Neural crest cell (in vitro differentiated cells): ENCODE measurements around the gene ABCA9. TPM values are rescaled to one million over a fixed set of nuclear protein-coding genes. Genes with fewer than 3 reads are reported as not detected.

Source experiments
- DNase-seq: peaks from one replicate; pipeline ENCODE4 v3.0.0; 2021; ENCODE audit warnings: low read depth, mixed read lengths, low spot score
- H3K27ac Mint-ChIP-seq: one replicate; pipeline ENCODE4 v1.8.0; 2021; ENCODE audit warnings: mild to moderate bottlenecking, mixed read lengths; ENCODE audit not compliant: unreplicated experiment
- H3K27me3 Mint-ChIP-seq: 2 replicates; pipeline ENCODE4 v1.8.0; 2021; ENCODE audit warnings: low read depth, mild to moderate bottlenecking, mixed read lengths
- H3K36me3 Mint-ChIP-seq: 2 replicates; pipeline ENCODE4 v1.8.0; 2021; ENCODE audit warnings: low read depth, mild to moderate bottlenecking, mixed read lengths
- H3K4me1 Mint-ChIP-seq: 2 replicates; pipeline ENCODE4 v1.8.0; 2021; ENCODE audit warnings: mixed read lengths
- H3K4me3 Mint-ChIP-seq: one replicate; pipeline ENCODE4 v1.8.0; 2021; ENCODE audit warnings: mild to moderate bottlenecking, mixed read lengths
- H3K9me3 Mint-ChIP-seq: 2 replicates; pipeline ENCODE4 v1.8.0; 2021; ENCODE audit warnings: mixed read lengths
- total RNA-seq: library from RNA; stranded (reverse); gene quantifications from 2 replicates; pipeline ENCODE4 v1.2.1, GENCODE V29; 2021
- TF ChIP-seq, protein P1 (sequence below): fragments of 200-600 bp; sonication (generic); conservative IDR thresholded peaks from 2 replicates; pipeline ENCODE4 v1.5.0; 2021; ENCODE audit warnings: antibody characterized with exemption, mild to moderate bottlenecking

The ABCA9 gene
- total RNA-seq, 1 donor from 2014 or later, result 1.3 TPM

DNA sequence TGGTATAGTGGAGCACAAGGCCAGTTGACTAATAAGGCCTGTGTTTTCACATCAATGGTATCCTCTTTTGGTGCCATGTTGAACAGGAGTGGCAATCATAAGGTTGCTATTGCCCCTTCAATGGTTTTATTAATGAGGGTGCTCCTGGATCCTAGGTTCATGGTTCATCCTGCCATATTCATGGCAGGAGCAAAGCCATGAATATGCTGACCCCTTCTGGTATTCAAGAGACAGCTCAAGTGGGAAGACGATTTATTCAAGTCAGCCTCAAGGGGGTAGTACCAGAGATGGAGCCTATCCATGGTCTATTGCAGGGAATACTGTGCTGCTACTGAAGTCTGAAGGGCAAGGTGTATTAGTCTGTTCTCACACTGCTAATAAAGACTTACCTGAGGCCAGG is 2.6 kb downstream of the ABCA9 start:
- no peak for DNase-seq
- peaks cover 13% of the 10 kb centered on the region for H3K36me3 Mint-ChIP-seq
- peaks cover 38% of the 10 kb centered on the region for H3K4me1 Mint-ChIP-seq
- no peaks in the 10 kb centered on the region for H3K27me3 Mint-ChIP-seq
- TF ChIP-seq, protein P1, sequence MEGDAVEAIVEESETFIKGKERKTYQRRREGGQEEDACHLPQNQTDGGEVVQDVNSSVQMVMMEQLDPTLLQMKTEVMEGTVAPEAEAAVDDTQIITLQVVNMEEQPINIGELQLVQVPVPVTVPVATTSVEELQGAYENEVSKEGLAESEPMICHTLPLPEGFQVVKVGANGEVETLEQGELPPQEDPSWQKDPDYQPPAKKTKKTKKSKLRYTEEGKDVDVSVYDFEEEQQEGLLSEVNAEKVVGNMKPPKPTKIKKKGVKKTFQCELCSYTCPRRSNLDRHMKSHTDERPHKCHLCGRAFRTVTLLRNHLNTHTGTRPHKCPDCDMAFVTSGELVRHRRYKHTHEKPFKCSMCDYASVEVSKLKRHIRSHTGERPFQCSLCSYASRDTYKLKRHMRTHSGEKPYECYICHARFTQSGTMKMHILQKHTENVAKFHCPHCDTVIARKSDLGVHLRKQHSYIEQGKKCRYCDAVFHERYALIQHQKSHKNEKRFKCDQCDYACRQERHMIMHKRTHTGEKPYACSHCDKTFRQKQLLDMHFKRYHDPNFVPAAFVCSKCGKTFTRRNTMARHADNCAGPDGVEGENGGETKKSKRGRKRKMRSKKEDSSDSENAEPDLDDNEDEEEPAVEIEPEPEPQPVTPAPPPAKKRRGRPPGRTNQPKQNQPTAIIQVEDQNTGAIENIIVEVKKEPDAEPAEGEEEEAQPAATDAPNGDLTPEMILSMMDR, result peak; percentile 17
- no peak overlapping the region for H3K27ac Mint-ChIP-seq
- peaks cover 29% of the 10 kb centered on the region for H3K9me3 Mint-ChIP-seq
- H3K4me3 Mint-ChIP-seq, result no peak overlapping the region

DNA sequence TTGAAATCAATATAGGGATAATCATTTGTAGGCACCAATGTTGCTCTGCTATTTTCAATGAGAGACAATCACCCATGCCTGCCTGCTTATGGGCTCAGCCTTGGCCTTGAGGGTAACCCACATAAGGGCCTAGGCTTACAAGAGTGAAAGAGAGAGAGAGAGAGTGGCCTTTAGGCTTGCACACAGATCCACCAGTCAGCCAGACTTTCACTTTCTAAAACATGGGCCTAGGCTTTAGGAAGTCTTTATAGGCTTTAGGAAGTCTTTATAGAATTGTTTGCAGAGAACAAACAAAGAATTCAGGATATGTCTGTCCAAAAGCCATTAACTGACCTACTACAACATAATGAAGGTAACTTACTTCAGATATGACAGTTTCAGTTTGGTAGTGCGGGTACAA is 3.4 kb downstream of the ABCA9 start:
- Mint-ChIP-seq H3K9me3 (peaks cover 30% of the 10 kb centered on the region), H3K4me1 (peaks cover 34% of the 10 kb centered on the region), H3K27me3 (no peaks in the 10 kb centered on the region), H3K4me3 (no peak overlapping the region), H3K36me3 (peaks cover 13% of the 10 kb centered on the region), H3K27ac (no peak overlapping the region)
- DNase-seq, result no peak
- TF ChIP-seq, protein P1, result no peak

DNA sequence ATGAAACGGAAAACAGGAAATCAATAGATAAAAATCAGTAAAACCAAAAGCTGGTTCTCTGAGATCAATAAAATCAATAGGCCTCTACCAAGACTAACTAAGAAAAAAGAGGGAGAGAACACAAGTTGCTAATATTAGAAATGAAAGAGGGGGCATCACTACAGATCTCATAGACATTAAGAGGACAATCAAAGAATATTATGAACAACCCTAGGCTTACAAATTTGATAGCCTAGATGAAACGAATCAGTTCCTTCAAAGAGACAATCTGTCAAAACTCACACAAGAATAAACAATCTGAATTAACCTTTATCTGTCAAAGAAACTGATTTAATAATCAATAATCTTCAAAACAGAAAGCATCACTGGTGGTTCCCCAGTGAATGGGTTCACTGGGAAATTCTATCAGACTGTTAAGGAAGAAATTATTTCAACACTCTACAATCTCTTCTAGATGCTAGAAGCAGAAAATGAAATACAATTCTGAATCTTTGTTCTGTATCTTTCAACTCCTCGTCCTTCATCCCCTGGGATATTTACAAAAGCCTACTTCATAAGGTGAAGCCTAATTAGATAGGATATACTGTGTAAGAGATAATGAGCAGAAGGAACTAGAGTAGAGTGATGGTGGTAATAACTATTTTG is 4.4 kb downstream of the ABCA9 start:
- no peak overlapping the region for H3K4me3 Mint-ChIP-seq
- H3K36me3 Mint-ChIP-seq, result peaks cover 17% of the 10 kb centered on the region
- peaks cover 34% of the 10 kb centered on the region for H3K9me3 Mint-ChIP-seq
- no peaks in the 10 kb centered on the region for H3K27me3 Mint-ChIP-seq
- no peak for DNase-seq
- no peak overlapping the region for H3K27ac Mint-ChIP-seq
- H3K4me1 Mint-ChIP-seq, result peaks cover 29% of the 10 kb centered on the region
- TF ChIP-seq, protein P1, result no peak

DNA sequence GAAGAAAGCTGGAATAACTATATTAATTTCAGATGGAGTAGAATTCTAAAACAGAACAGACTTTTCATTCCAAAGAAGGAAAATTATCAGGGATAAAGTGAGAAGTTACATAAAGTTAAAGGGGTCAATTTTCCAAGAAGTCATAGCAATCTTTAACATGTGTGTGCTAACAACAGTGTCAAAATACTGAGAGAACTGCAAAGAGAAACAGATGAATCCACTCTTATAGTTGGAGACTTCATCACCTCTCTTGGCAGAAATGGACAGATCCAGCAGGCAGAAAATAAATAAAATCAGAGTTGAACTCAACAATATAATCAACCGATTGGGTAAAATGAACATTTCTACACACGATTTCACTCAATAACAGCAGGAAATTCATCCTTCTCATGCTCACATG is 5.4 kb downstream of the ABCA9 start:
- Mint-ChIP-seq H3K9me3 (peaks cover 35% of the 10 kb centered on the region), H3K4me1 (peaks cover 25% of the 10 kb centered on the region), H3K27ac (no peak overlapping the region), H3K4me3 (no peak overlapping the region), H3K27me3 (no peaks in the 10 kb centered on the region), H3K36me3 (peaks cover 17% of the 10 kb centered on the region)
- TF ChIP-seq, protein P1, result no peak
- DNase-seq, result no peak

DNA sequence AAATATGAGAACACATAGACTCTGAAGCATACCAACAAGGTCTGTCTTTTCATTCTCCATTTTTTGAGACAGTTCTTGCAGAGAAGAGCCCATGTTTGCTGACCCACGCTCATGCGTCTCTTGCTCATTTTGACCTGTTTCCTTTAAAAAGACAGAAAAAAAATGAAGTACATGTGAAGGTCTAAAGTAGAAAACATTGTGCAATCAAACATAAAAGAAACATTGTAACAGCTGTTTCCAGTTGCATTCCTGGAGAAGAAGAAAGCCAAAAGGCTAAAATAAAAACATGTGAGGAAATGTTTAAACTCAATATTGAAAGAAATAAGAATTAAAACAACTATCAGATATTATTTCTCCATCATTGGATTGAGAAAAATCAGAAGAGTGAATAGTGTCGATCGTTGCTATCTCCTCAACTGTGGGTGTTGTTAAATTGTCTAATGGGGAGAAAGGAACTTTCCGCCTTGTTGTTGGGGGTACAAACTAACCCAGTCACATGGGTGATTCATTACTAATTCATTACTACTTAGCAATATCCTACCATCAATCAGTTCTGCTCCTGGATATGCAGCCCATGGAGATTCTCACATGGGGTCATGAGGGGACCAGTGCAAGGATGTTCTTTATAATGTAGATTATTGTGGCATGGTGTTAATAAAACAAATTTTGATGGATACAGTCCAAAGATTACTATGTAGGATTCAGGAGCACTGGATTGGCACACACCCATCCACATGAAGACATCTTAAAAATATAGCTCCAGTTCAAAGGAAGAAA is 9.5 kb downstream of the ABCA9 start:
- Mint-ChIP-seq H3K9me3 (peaks cover 25% of the 10 kb centered on the region), H3K4me1 (peaks cover 23% of the 10 kb centered on the region), H3K4me3 (no peak overlapping the region), H3K27me3 (no peaks in the 10 kb centered on the region), H3K36me3 (peaks cover 10% of the 10 kb centered on the region), H3K27ac (no peak overlapping the region)
- no peak for DNase-seq
- TF ChIP-seq, protein P1, result no peak
